GM23338 (cell line): Measurements from ENCODE around the gene CHN1. TPM values are rescaled to one million over a fixed set of nuclear protein-coding genes. Genes with fewer than 3 reads are reported as not detected.

Experiments used
- ATAC-seq: fragments of 200-7000 bp; cut with Tn5 transposase; 3 replicates; pipeline ENCODE4 v1.9.1; 2020
- DNase-seq: peaks from one replicate; pipeline ENCODE4 v3.0.0-alpha.2; 2015; ENCODE audit warnings: low spot score
- H2AFZ ChIP-seq: fragments of 200-600 bp; sonication (generic); 2 replicates; pipeline ENCODE4 v1.8.0; 2016; ENCODE audit warnings: antibody characterized with exemption, mild to moderate bottlenecking, moderate library complexity
- H3F3A ChIP-seq: fragments of 200-600 bp; sonication (generic); replicated peaks from 2 replicates; pipeline ENCODE4 v1.8.0; 2017; ENCODE audit warnings: antibody characterized with exemption, mixed run types, low read depth
- H3K27ac ChIP-seq: fragments of 200-600 bp; sonication (generic); 2 replicates; pipeline ENCODE4 v1.6.1; 2016; ENCODE audit warnings: low read depth
- H3K27me3 ChIP-seq: fragments of 200-600 bp; sonication (generic); 2 replicates; pipeline ENCODE4 v1.8.0; 2016; ENCODE audit warnings: mild to moderate bottlenecking, mixed run types, moderate library complexity; ENCODE audit not compliant: insufficient read depth
- H3K36me3 ChIP-seq: fragments of 200-600 bp; sonication (generic); 2 replicates; pipeline ENCODE4 v1.8.0; 2016; ENCODE audit warnings: mild to moderate bottlenecking; ENCODE audit not compliant: insufficient read depth
- H3K4me1 ChIP-seq: fragments of 200-600 bp; sonication (generic); 2 replicates; pipeline ENCODE4 v1.8.0; 2016; ENCODE audit warnings: mild to moderate bottlenecking, moderate library complexity; ENCODE audit not compliant: insufficient read depth
- H3K4me2 ChIP-seq: fragments of 200-600 bp; sonication (generic); 2 replicates; pipeline ENCODE4 v1.7.1; 2017; ENCODE audit warnings: mixed run types
- H3K4me3 ChIP-seq: fragments of 200-600 bp; sonication (generic); 2 replicates; pipeline ENCODE4 v1.6.1; 2016; ENCODE audit warnings: mixed run types
- H3K79me2 ChIP-seq: fragments of 200-600 bp; sonication (generic); replicated peaks from 2 replicates; pipeline ENCODE4 v1.8.0; 2017; ENCODE audit warnings: mild to moderate bottlenecking; ENCODE audit not compliant: insufficient read depth
- H3K9me2 ChIP-seq: fragments of 200-600 bp; sonication (generic); 2 replicates; pipeline ENCODE4 v1.8.0; 2017; ENCODE audit not compliant: insufficient read depth
- H4K20me1 ChIP-seq: fragments of 200-600 bp; sonication (generic); replicated peaks from 2 replicates; pipeline ENCODE4 v1.8.0; 2017; ENCODE audit warnings: mild to moderate bottlenecking; ENCODE audit not compliant: insufficient read depth
- H3K27ac Mint-ChIP-seq: 2 replicates; pipeline ENCODE4 v1.8.0; 2020; ENCODE audit warnings: inconsistent platforms, mild to moderate bottlenecking, moderate library complexity, mixed read lengths
- H3K27me3 Mint-ChIP-seq: 3 replicates; pipeline ENCODE4 v1.8.0; 2022; ENCODE audit warnings: low read depth, mild to moderate bottlenecking, moderate library complexity, mixed read lengths, inconsistent platforms; ENCODE audit not compliant: insufficient read depth, poor library complexity
- H3K36me3 Mint-ChIP-seq: 3 replicates; pipeline ENCODE4 v1.8.0; 2021; ENCODE audit warnings: low read depth, mild to moderate bottlenecking, inconsistent platforms, moderate library complexity, mixed read lengths
- H3K4me1 Mint-ChIP-seq: 3 replicates; pipeline ENCODE4 v1.8.0; 2020; ENCODE audit warnings: mild to moderate bottlenecking, inconsistent platforms, mixed read lengths
- H3K4me3 Mint-ChIP-seq: 3 replicates; pipeline ENCODE4 v1.8.0; 2021; ENCODE audit warnings: moderate library complexity, mild to moderate bottlenecking, inconsistent platforms, mixed read lengths
- H3K9me3 Mint-ChIP-seq: 3 replicates; pipeline ENCODE4 v1.8.0; 2020; ENCODE audit warnings: moderate library complexity, mild to moderate bottlenecking, inconsistent platforms, mixed read lengths
- CREB1 ChIP-seq: fragments of 250-450 bp; sonication (Bioruptor Pico); IDR thresholded peaks from 2 replicates; pipeline ENCODE4 v1.5.0; 2020; ENCODE audit warnings: low read depth, mild to moderate bottlenecking, moderate library complexity
- EZH2 ChIP-seq: fragments of 200-600 bp; sonication (generic); IDR thresholded peaks from one replicate; pipeline ENCODE4 v1.8.0; 2017; ENCODE audit warnings: antibody characterized with exemption, mild to moderate bottlenecking, low read depth; ENCODE audit not compliant: unreplicated experiment
- EZH2phosphoT487 ChIP-seq: fragments of 200-600 bp; sonication (generic); IDR thresholded peaks from one replicate; pipeline ENCODE4 v1.8.1; 2018; ENCODE audit warnings: antibody characterized with exemption; ENCODE audit not compliant: unreplicated experiment
- JUNB ChIP-seq: IDR thresholded peaks from one replicate; pipeline ENCODE4 v1.6.1; 2016; ENCODE audit warnings: antibody characterized with exemption; ENCODE audit not compliant: unreplicated experiment
- NANOG ChIP-seq: IDR thresholded peaks from 2 replicates; pipeline ENCODE4 v1.6.1; 2016; ENCODE audit warnings: antibody characterized with exemption, borderline replicate concordance
- POLR2AphosphoS5 ChIP-seq: IDR thresholded peaks from 2 replicates; pipeline ENCODE4 v1.6.1; 2016; ENCODE audit warnings: antibody characterized with exemption, low read depth
- ZNF114 ChIP-seq: fragments of 250-450 bp; sonication (Bioruptor Pico); IDR thresholded peaks from 2 replicates; pipeline ENCODE4 v1.5.0; 2020; ENCODE audit warnings: mild to moderate bottlenecking, moderate library complexity
- ZNF331 ChIP-seq: fragments of 250-450 bp; sonication (Bioruptor Pico); IDR thresholded peaks from 2 replicates; pipeline ENCODE4 v1.5.0; 2020; ENCODE audit warnings: low read depth, mild to moderate bottlenecking, moderate library complexity
- polyA plus RNA-seq: library from polyadenylated mRNA; unstranded; fragments of >200 nt; fragmentation: Nextera tagmentation; extraction: Ambion mirVana; gene quantifications from 2 replicates; pipeline ENCODE4 v1.2.1, GENCODE V29; 2016
- total RNA-seq: library from RNA; depleted of rRNA; stranded (reverse); fragments of >200 nt; shearing (Covaris generic); gene quantifications from 2 replicates; pipeline ENCODE4 v1.2.3, GENCODE V29; 2014
- TF ChIP-seq, protein P1 (sequence below): IDR thresholded peaks from one replicate; pipeline ENCODE4 v1.6.1; 2018; ENCODE audit warnings: antibody characterized with exemption; ENCODE audit not compliant: unreplicated experiment
- TF ChIP-seq, protein P2 (sequence below), 2 experiments: fragments of 200-600 bp in 1 of 2; sonication (generic) in 1 of 2; conservative IDR thresholded peaks; 2 replicates each; pipeline versions ENCODE4 v1.5.1 to v1.6.1; 2016 to 2017; ENCODE audit warnings: antibody characterized with exemption in 2 of 2, low read depth in 2 of 2, mild to moderate bottlenecking in 2 of 2, moderate library complexity in 1 of 2
- TF ChIP-seq, protein P3 (sequence below): fragments of 250-450 bp; sonication (Bioruptor Pico); IDR thresholded peaks from 2 replicates; pipeline ENCODE4 v1.5.0; 2020; ENCODE audit warnings: mild to moderate bottlenecking, moderate library complexity
- TF ChIP-seq, protein P4 (sequence below): IDR thresholded peaks from 2 replicates; pipeline ENCODE4 v1.6.1; 2016; ENCODE audit warnings: antibody characterized with exemption

Gene CHN1
- total and polyA plus RNA-seq, 2 experiments from 2014 or later, result 28.1 to 36.5 TPM

DNA sequence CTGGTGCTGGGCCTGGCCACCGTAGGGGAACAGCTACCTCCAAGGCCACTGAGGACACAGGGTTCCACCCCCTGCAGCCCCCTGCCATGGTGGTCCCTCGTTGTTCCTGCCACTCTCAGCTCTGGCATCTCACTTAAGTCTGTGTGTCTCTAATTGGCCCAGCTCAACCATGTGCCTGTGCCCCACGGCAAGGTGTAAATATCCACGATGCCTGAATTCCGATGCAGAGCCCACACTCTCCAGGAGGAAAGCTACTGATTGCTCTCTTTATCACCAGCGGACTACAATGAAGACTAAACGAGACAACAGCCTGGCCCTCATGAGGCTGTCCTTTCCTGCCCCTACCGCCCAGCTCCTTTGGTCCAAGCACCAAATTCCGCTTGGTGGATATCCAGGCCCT lies 223.9 kb downstream of the CHN1 start:
- Histone ChIP-seq H3K27ac (no peak overlapping the region), H3K4me2 (no peak overlapping the region), H3K27me3 (no peaks in the 10 kb centered on the region), H3K4me1 (peaks cover 34% of the 10 kb centered on the region), H3K79me2 (no peaks in the 10 kb centered on the region), H4K20me1 (no peaks in the 10 kb centered on the region), H3K4me3 (no peak overlapping the region), H3K36me3 (no peaks in the 10 kb centered on the region), H2AFZ (peak overlapping the region; percentile 80; the same call in 1 of the 2 replicates), H3K9me2 (peaks cover 16% of the 10 kb centered on the region), H3F3A (peaks cover 3% of the 10 kb centered on the region)
- Mint-ChIP-seq H3K4me1 (peaks cover 55% of the 10 kb centered on the region), H3K9me3 (no peaks in the 10 kb centered on the region; the same call in 2 of the 3 replicates), H3K4me3 (no peak overlapping the region), H3K36me3 (no peaks in the 10 kb centered on the region), H3K27ac (no peak overlapping the region), H3K27me3 (peaks cover 20% of the 10 kb centered on the region)
- DNase-seq, result no peak
- no peak for ATAC-seq
- TF ChIP-seq CREB1 (CRISPR knock-in tag), result no peak
- no peak for TF ChIP-seq EZH2phosphoT487
- no peak for TF ChIP-seq EZH2
- no peak for TF ChIP-seq ZNF114 (CRISPR knock-in tag)
- TF ChIP-seq POLR2AphosphoS5, result no peak
- TF ChIP-seq, protein P1, sequence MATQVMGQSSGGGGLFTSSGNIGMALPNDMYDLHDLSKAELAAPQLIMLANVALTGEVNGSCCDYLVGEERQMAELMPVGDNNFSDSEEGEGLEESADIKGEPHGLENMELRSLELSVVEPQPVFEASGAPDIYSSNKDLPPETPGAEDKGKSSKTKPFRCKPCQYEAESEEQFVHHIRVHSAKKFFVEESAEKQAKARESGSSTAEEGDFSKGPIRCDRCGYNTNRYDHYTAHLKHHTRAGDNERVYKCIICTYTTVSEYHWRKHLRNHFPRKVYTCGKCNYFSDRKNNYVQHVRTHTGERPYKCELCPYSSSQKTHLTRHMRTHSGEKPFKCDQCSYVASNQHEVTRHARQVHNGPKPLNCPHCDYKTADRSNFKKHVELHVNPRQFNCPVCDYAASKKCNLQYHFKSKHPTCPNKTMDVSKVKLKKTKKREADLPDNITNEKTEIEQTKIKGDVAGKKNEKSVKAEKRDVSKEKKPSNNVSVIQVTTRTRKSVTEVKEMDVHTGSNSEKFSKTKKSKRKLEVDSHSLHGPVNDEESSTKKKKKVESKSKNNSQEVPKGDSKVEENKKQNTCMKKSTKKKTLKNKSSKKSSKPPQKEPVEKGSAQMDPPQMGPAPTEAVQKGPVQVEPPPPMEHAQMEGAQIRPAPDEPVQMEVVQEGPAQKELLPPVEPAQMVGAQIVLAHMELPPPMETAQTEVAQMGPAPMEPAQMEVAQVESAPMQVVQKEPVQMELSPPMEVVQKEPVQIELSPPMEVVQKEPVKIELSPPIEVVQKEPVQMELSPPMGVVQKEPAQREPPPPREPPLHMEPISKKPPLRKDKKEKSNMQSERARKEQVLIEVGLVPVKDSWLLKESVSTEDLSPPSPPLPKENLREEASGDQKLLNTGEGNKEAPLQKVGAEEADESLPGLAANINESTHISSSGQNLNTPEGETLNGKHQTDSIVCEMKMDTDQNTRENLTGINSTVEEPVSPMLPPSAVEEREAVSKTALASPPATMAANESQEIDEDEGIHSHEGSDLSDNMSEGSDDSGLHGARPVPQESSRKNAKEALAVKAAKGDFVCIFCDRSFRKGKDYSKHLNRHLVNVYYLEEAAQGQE, result no peak
- no peak for TF ChIP-seq ZNF331 (CRISPR knock-in tag)
- no peak for TF ChIP-seq NANOG
- TF ChIP-seq, protein P2, sequence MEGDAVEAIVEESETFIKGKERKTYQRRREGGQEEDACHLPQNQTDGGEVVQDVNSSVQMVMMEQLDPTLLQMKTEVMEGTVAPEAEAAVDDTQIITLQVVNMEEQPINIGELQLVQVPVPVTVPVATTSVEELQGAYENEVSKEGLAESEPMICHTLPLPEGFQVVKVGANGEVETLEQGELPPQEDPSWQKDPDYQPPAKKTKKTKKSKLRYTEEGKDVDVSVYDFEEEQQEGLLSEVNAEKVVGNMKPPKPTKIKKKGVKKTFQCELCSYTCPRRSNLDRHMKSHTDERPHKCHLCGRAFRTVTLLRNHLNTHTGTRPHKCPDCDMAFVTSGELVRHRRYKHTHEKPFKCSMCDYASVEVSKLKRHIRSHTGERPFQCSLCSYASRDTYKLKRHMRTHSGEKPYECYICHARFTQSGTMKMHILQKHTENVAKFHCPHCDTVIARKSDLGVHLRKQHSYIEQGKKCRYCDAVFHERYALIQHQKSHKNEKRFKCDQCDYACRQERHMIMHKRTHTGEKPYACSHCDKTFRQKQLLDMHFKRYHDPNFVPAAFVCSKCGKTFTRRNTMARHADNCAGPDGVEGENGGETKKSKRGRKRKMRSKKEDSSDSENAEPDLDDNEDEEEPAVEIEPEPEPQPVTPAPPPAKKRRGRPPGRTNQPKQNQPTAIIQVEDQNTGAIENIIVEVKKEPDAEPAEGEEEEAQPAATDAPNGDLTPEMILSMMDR (conservative IDR thresholded peaks at IDR 0.05; ENCODE audit: low read depth in 2 of 2), result no peak
- TF ChIP-seq, protein P3, sequence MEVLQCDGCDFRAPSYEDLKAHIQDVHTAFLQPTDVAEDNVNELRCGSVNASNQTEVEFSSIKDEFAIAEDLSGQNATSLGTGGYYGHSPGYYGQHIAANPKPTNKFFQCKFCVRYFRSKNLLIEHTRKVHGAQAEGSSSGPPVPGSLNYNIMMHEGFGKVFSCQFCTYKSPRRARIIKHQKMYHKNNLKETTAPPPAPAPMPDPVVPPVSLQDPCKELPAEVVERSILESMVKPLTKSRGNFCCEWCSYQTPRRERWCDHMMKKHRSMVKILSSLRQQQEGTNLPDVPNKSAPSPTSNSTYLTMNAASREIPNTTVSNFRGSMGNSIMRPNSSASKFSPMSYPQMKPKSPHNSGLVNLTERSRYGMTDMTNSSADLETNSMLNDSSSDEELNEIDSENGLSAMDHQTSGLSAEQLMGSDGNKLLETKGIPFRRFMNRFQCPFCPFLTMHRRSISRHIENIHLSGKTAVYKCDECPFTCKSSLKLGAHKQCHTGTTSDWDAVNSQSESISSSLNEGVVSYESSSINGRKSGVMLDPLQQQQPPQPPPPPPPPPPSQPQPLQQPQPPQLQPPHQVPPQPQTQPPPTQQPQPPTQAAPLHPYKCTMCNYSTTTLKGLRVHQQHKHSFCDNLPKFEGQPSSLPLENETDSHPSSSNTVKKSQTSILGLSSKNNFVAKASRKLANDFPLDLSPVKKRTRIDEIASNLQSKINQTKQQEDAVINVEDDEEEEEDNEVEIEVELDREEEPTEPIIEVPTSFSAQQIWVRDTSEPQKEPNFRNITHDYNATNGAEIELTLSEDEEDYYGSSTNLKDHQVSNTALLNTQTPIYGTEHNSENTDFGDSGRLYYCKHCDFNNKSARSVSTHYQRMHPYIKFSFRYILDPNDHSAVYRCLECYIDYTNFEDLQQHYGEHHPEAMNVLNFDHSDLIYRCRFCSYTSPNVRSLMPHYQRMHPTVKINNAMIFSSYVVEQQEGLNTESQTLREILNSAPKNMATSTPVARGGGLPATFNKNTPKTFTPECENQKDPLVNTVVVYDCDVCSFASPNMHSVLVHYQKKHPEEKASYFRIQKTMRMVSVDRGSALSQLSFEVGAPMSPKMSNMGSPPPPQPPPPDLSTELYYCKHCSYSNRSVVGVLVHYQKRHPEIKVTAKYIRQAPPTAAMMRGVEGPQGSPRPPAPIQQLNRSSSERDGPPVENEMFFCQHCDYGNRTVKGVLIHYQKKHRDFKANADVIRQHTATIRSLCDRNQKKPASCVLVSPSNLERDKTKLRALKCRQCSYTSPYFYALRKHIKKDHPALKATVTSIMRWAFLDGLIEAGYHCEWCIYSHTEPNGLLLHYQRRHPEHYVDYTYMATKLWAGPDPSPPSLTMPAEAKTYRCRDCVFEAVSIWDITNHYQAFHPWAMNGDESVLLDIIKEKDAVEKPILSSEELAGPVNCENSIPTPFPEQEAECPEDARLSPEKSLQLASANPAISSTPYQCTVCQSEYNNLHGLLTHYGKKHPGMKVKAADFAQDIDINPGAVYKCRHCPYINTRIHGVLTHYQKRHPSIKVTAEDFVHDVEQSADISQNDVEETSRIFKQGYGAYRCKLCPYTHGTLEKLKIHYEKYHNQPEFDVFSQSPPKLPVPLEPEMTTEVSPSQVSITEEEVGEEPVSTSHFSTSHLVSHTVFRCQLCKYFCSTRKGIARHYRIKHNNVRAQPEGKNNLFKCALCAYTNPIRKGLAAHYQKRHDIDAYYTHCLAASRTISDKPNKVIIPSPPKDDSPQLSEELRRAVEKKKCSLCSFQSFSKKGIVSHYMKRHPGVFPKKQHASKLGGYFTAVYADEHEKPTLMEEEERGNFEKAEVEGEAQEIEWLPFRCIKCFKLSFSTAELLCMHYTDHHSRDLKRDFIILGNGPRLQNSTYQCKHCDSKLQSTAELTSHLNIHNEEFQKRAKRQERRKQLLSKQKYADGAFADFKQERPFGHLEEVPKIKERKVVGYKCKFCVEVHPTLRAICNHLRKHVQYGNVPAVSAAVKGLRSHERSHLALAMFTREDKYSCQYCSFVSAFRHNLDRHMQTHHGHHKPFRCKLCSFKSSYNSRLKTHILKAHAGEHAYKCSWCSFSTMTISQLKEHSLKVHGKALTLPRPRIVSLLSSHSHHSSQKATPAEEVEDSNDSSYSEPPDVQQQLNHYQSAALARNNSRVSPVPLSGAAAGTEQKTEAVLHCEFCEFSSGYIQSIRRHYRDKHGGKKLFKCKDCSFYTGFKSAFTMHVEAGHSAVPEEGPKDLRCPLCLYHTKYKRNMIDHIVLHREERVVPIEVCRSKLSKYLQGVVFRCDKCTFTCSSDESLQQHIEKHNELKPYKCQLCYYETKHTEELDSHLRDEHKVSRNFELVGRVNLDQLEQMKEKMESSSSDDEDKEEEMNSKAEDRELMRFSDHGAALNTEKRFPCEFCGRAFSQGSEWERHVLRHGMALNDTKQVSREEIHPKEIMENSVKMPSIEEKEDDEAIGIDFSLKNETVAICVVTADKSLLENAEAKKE (CRISPR knock-in tag), result no peak
- TF ChIP-seq, protein P4, sequence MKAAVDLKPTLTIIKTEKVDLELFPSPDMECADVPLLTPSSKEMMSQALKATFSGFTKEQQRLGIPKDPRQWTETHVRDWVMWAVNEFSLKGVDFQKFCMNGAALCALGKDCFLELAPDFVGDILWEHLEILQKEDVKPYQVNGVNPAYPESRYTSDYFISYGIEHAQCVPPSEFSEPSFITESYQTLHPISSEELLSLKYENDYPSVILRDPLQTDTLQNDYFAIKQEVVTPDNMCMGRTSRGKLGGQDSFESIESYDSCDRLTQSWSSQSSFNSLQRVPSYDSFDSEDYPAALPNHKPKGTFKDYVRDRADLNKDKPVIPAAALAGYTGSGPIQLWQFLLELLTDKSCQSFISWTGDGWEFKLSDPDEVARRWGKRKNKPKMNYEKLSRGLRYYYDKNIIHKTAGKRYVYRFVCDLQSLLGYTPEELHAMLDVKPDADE, result no peak
- no peak for TF ChIP-seq JUNB
